Liver (tissue), 3 donors: ENCODE results near the gene MRPL18.

Experiments used
- EGR1 ChIP-seq, 2 donors: IDR thresholded peaks; 2 replicates each; pipeline ENCODE4 v1.6.1; 2016 to 2018; ENCODE audit warnings: antibody characterized with exemption in 2 of 2, low read depth in 2 of 2
- FOXA1 ChIP-seq: IDR thresholded peaks from 2 replicates; pipeline ENCODE4 v1.6.1; 2016; ENCODE audit warnings: antibody characterized with exemption
- TF ChIP-seq, protein P1 (sequence below): fragments of 150-350 bp; IDR thresholded peaks from 2 replicates; pipeline ENCODE4 v1.5.1; 2017; ENCODE audit warnings: improper control_type of control experiment, low read depth, low read length; ENCODE audit not compliant: missing input control
- TF ChIP-seq, protein P2 (sequence below): IDR thresholded peaks from 2 replicates; pipeline ENCODE4 v1.6.1; 2016; ENCODE audit warnings: antibody characterized with exemption
- donor health status: healthy.
- donor health status: healthy.

DNA sequence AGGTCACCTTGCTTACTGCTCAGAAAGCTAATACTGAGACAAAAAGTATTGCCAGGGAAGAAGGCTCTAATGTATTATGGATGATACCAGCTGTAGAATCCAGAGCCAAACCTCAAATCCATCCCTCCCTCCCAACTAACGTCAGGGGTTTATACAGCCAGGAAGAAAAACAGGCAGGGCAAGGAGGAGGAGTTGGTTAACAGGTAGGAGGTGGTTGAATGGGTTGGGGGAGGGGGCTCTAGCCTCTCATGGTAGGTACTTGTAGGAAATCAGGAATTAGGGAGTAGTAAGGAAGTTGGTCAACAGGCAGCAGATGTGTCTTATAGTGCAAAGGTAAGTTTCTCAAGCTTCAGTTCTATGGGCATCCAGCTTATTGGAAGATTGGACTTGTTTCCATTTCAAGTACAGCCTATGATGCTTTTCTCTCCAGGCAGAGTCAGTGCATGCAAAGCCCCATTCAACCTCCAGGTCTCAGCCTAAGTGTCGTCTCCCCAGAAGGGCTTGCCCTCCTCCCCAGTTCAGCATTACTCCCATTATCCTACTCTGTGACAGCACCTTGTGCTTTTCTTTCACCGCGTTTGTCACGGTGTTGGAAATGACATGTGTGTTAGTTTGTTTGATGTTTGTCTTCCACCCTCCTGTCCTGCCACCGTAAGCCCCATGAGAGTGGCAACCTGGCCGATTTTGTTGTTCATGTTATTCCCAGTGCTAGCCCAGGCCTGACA, 47.9 kb downstream of the MRPL18 start:
- no peak for TF ChIP-seq FOXA1
- TF ChIP-seq, protein P1, sequence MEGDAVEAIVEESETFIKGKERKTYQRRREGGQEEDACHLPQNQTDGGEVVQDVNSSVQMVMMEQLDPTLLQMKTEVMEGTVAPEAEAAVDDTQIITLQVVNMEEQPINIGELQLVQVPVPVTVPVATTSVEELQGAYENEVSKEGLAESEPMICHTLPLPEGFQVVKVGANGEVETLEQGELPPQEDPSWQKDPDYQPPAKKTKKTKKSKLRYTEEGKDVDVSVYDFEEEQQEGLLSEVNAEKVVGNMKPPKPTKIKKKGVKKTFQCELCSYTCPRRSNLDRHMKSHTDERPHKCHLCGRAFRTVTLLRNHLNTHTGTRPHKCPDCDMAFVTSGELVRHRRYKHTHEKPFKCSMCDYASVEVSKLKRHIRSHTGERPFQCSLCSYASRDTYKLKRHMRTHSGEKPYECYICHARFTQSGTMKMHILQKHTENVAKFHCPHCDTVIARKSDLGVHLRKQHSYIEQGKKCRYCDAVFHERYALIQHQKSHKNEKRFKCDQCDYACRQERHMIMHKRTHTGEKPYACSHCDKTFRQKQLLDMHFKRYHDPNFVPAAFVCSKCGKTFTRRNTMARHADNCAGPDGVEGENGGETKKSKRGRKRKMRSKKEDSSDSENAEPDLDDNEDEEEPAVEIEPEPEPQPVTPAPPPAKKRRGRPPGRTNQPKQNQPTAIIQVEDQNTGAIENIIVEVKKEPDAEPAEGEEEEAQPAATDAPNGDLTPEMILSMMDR: no peak
- TF ChIP-seq, protein P2, sequence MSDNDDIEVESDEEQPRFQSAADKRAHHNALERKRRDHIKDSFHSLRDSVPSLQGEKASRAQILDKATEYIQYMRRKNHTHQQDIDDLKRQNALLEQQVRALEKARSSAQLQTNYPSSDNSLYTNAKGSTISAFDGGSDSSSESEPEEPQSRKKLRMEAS: no peak
- no peak for TF ChIP-seq EGR1 (IDR thresholded peaks at IDR 0.05; ENCODE audit: low read depth in 2 of 2)
